ENCODE results near the gene ABCA10. TPM values are rescaled to one million over a fixed set of nuclear protein-coding genes. Genes with fewer than 3 reads are reported as not detected.
"Not testable (repeated sequence)": the region's sequence is repeated elsewhere in the genome, so short reads cannot be mapped to it uniquely, and the experiment has no call there.

Gene ABCA10
- total RNA-seq, 6 experiments from 2014 or later = 1.7 to 4.0 (median 2.0) TPM

- Histone ChIP-seq H3K9me3 (no peaks in the 10 kb centered on the region), H3K4me3 (no peak overlapping the region), H3K36me3 (no peaks in the 10 kb centered on the region), H3K27me3 (no peaks in the 10 kb centered on the region), H3K27ac (no peak overlapping the region), H3K4me1 (no peaks in the 10 kb centered on the region)
- DNase-seq (no peak), ATAC-seq (no peak)
- WGBS (ENCODE audit: insufficient coverage, low coverage, low lambda C conversion rate, missing lambda C conversion rate) = 73% methylated on average over 2 of the region's 2 CpGs
- intact Hi-C loops (cut with DNase I) = no loop called here
- no peak for TF ChIP-seq CTCF (IDR thresholded peaks at IDR 0.05)
- TF ChIP-seq POLR2A (IDR thresholded peaks at IDR 0.05) = no peak
Observed at GRCh38 chr17:69173118-69173517, 55.5 kb downstream of the ABCA10 start.

- intact Hi-C loops (cut with DNase I) = no loop called here
- no peak for DNase-seq
- H3K9me3 ChIP-seq = no peaks in the 10 kb centered on the region
- TF ChIP-seq CTCF (IDR thresholded peaks at IDR 0.05) (no peak), POLR2A (IDR thresholded peaks at IDR 0.05) (no peak)
- H3K36me3 ChIP-seq = no peaks in the 10 kb centered on the region
- H3K4me3 ChIP-seq = no peak overlapping the region
- no peak overlapping the region for H3K27ac ChIP-seq
- no peaks in the 10 kb centered on the region for H3K27me3 ChIP-seq
- no peak for ATAC-seq
- H3K4me1 ChIP-seq = no peaks in the 10 kb centered on the region
Observed at GRCh38 chr17:69170377-69170776, 58.2 kb downstream of the ABCA10 start.

- H3K27me3 ChIP-seq = not testable (repeated sequence)
Observed at GRCh38 chr17:69168642-69169041, 60.0 kb downstream of the ABCA10 start.

GRCh38 chr17:69166957-69167356, 61.7 kb downstream of the ABCA10 start:
- H3K4me3 ChIP-seq = no peak overlapping the region
- WGBS (ENCODE audit: insufficient coverage, low coverage, low lambda C conversion rate, missing lambda C conversion rate) = 81% methylated on average over 2 of the region's 2 CpGs
- ATAC-seq (no peak), DNase-seq (no peak)
- H3K9me3 ChIP-seq = no peaks in the 10 kb centered on the region
- H3K27me3 ChIP-seq = no peaks in the 10 kb centered on the region
- TF ChIP-seq POLR2A (IDR thresholded peaks at IDR 0.05) = no peak
- no peak for TF ChIP-seq CTCF (IDR thresholded peaks at IDR 0.05)
- no peak overlapping the region for H3K27ac ChIP-seq
- no peaks in the 10 kb centered on the region for H3K36me3 ChIP-seq
- H3K4me1 ChIP-seq = no peaks in the 10 kb centered on the region
- intact Hi-C loops (cut with DNase I) = no loop called here

More at GRCh38 chr17:69168642-69169041, 60.0 kb downstream of the ABCA10 start:
- H3K36me3 ChIP-seq; ATAC-seq; DNase-seq; H3K4me3 ChIP-seq; H3K27ac ChIP-seq; H3K9me3 ChIP-seq; intact Hi-C loops (cut with DNase I); H3K4me1 ChIP-seq: not testable (repeated sequence)

- DNase-seq (no peak), ATAC-seq (no peak)
- Histone ChIP-seq H3K4me3 (no peak overlapping the region), H3K4me1 (no peaks in the 10 kb centered on the region), H3K9me3 (no peaks in the 10 kb centered on the region), H3K36me3 (no peaks in the 10 kb centered on the region), H3K27me3 (no peaks in the 10 kb centered on the region), H3K27ac (no peak overlapping the region)
- intact Hi-C loops (cut with DNase I) = no loop called here
- TF ChIP-seq POLR2A (IDR thresholded peaks at IDR 0.05) (no peak), CTCF (IDR thresholded peaks at IDR 0.05) (no peak)
Observed at GRCh38 chr17:69164206-69164605, 64.4 kb downstream of the ABCA10 start.

All from right lobe of liver (tissue), 6 donors.